Stimulated activated CD8-positive, alpha-beta memory T cell treated with anti-CD3 and anti-CD28 coated beads, Interleukin-7, amount 100 ng/mL, for 1 hour (primary cell): ENCODE results near the gene CSGALNACT2.

ENCODE experiments used
- DNase-seq, 2 donors: peaks; one replicate each; pipeline ENCODE4 v3.0.0-alpha.2; 2020; ENCODE audit warnings: low read depth in 2 of 2

Gene CSGALNACT2

GRCh38 chr10:43202224-43202656 lies 64.0 kb downstream of the CSGALNACT2 start:
- no peak for DNase-seq

GRCh38 chr10:43202657-43203447 lies 64.6 kb downstream of the CSGALNACT2 start:
- peak in 1 of 2 donors; percentile 17 for DNase-seq

GRCh38 chr10:43203448-43204041 lies 65.3 kb downstream of the CSGALNACT2 start:
- no peak for DNase-seq

GRCh38 chr10:43204042-43204942 lies 66.0 kb downstream of the CSGALNACT2 start:
- no peak for DNase-seq

- no peak for DNase-seq
Measured at GRCh38 chr10:43204943-43205671, 66.9 kb downstream of the CSGALNACT2 start.

- DNase-seq, result no peak
Measured at GRCh38 chr10:43205681-43206390, 67.6 kb downstream of the CSGALNACT2 start.

- DNase-seq, result no peak
Measured at GRCh38 chr10:43206391-43207235, 68.4 kb downstream of the CSGALNACT2 start.

- no peak for DNase-seq
Measured at GRCh38 chr10:43208147-43209073, 70.2 kb downstream of the CSGALNACT2 start.

GRCh38 chr10:43209074-43209455 lies 70.8 kb downstream of the CSGALNACT2 start:
- DNase-seq, result no peak

GRCh38 chr10:43209651-43210141 lies 71.5 kb downstream of the CSGALNACT2 start:
- no peak for DNase-seq

- DNase-seq, result no peak
Measured at GRCh38 chr10:43210556-43210955, 72.3 kb downstream of the CSGALNACT2 start.

GRCh38 chr10:43211030-43211429 lies 72.8 kb downstream of the CSGALNACT2 start:
- DNase-seq, result no peak

- DNase-seq, result no peak
Measured at GRCh38 chr10:43211431-43212042, 73.3 kb downstream of the CSGALNACT2 start.

- no peak for DNase-seq
Measured at GRCh38 chr10:43212043-43212721, 73.9 kb downstream of the CSGALNACT2 start.

- DNase-seq, result no peak
Measured at GRCh38 chr10:43214071-43214955, 76.1 kb downstream of the CSGALNACT2 start.

- no peak for DNase-seq
Measured at GRCh38 chr10:43214956-43215561, 76.8 kb downstream of the CSGALNACT2 start.
